GM18498 (cell line): ENCODE results near the gene BPIFB1.

Experiments
- ATAC-seq: cut with Tn5 transposase; IDR thresholded peaks from one replicate; pipeline ENCODE4 v1.9.1; 2021; ENCODE audit warnings: mild to moderate bottlenecking, moderate library complexity; ENCODE audit not compliant: unreplicated experiment

Gene BPIFB1

GRCh38 chr20:33272155-33272873 is 10.7 kb upstream of the BPIFB1 start:
- no peak for ATAC-seq

GRCh38 chr20:33273117-33273851 is 9.7 kb upstream of the BPIFB1 start:
- no peak for ATAC-seq

GRCh38 chr20:33275215-33275614 is 7.8 kb upstream of the BPIFB1 start:
- ATAC-seq = no peak

GRCh38 chr20:33275871-33276270 is 7.1 kb upstream of the BPIFB1 start:
- ATAC-seq = no peak

- ATAC-seq = no peak
Observed at GRCh38 chr20:33276303-33277113, 6.5 kb upstream of the BPIFB1 start.

GRCh38 chr20:33277471-33278441 is 5.3 kb upstream of the BPIFB1 start:
- ATAC-seq = no peak

- no peak for ATAC-seq
Observed at GRCh38 chr20:33278700-33279099, 4.3 kb upstream of the BPIFB1 start.

GRCh38 chr20:33279261-33279910 is 3.6 kb upstream of the BPIFB1 start:
- ATAC-seq = no peak

- no peak for ATAC-seq
Observed at GRCh38 chr20:33280000-33280680, 2.9 kb upstream of the BPIFB1 start.

- ATAC-seq = no peak
Observed at GRCh38 chr20:33280775-33281174, 2.2 kb upstream of the BPIFB1 start.

GRCh38 chr20:33281550-33282146 is 1.4 kb upstream of the BPIFB1 start:
- no peak for ATAC-seq

GRCh38 chr20:33282196-33282934 is 649 bp upstream of the BPIFB1 start:
- ATAC-seq = no peak

GRCh38 chr20:33284284-33284683 is 1.3 kb downstream of the BPIFB1 start:
- no peak for ATAC-seq

GRCh38 chr20:33284937-33285336 is 1.9 kb downstream of the BPIFB1 start:
- ATAC-seq = no peak

- no peak for ATAC-seq
Observed at GRCh38 chr20:33285861-33286495, 3.0 kb downstream of the BPIFB1 start.

GRCh38 chr20:33287884-33288283 is 4.9 kb downstream of the BPIFB1 start:
- ATAC-seq = no peak

- no peak for ATAC-seq
Observed at GRCh38 chr20:33290852-33291251, 7.8 kb downstream of the BPIFB1 start.

- no peak for ATAC-seq
Observed at GRCh38 chr20:33291416-33291815, 8.4 kb downstream of the BPIFB1 start.
